22Rv1 (cell line): ENCODE results near the gene SLC51B.

Source experiments
- ZFX ChIP-seq: fragments of 450-650 bp; IDR thresholded peaks from 2 replicates; pipeline ENCODE4 v1.6.1; 2017; ENCODE audit warnings: antibody characterized with exemption, borderline replicate concordance
- TF ChIP-seq, protein P1 (sequence below): fragments of 450-650 bp; IDR thresholded peaks from 2 replicates; pipeline ENCODE4 v1.5.1; 2017; ENCODE audit warnings: mild to moderate bottlenecking

DNA sequence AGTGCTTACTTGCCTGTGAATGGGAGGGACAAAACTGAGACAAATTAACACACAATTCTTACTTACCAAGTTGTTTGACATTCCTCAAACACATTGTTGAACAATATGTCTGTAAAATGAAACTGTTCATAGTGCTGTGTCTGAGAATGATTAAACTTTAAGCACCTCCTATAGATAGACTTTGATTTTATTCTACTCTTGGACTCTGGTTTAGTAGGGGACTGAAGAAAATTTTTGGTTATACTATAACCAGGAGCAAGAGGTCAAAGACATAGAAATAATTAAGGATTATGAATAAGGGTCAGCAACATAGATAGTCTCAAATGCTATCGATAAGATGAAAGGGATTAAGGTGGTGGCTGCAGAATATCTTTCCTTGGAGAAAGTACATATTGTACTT lies 7.9 kb upstream of the SLC51B start:
- TF ChIP-seq, protein P1, sequence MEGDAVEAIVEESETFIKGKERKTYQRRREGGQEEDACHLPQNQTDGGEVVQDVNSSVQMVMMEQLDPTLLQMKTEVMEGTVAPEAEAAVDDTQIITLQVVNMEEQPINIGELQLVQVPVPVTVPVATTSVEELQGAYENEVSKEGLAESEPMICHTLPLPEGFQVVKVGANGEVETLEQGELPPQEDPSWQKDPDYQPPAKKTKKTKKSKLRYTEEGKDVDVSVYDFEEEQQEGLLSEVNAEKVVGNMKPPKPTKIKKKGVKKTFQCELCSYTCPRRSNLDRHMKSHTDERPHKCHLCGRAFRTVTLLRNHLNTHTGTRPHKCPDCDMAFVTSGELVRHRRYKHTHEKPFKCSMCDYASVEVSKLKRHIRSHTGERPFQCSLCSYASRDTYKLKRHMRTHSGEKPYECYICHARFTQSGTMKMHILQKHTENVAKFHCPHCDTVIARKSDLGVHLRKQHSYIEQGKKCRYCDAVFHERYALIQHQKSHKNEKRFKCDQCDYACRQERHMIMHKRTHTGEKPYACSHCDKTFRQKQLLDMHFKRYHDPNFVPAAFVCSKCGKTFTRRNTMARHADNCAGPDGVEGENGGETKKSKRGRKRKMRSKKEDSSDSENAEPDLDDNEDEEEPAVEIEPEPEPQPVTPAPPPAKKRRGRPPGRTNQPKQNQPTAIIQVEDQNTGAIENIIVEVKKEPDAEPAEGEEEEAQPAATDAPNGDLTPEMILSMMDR: no peak
- TF ChIP-seq ZFX: no peak
